ENCODE data around the gene TMEFF1. TPM values are rescaled to one million over a fixed set of nuclear protein-coding genes. Genes with fewer than 3 reads are reported as not detected.

TMEFF1 gene
- total and polyA plus RNA-seq, 12 donors, result 0.14 to 1.8 (median 0.24) TPM; not detected in 8

DNA sequence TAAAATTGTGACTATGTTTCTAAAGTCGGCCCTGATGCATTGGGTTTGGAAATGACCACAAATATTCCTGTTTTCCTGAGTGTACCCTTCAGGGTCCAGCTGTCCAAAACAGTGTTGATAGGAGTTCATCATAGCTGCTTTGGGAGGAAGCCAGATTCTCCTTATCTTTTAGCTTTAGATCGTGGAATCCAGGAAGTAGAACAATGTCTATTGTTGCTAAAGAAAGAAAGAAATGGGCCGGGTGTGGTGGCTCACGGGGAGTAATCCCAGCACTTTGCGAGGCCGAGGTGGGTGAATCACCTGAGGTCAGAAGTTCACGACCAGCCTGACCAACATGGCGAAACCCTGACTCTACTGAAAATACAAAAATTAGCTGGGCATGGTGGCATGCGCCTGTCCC, 114.4 kb downstream of the TMEFF1 start:
- Histone ChIP-seq H3K4me3 (no peak overlapping the region), H3K9me3 (replicated peaks in 1 of 3) (no peaks in the 10 kb centered on the region), H3K27me3 (no peaks in the 10 kb centered on the region), H3K27ac (no peak overlapping the region), H3K4me1 (replicated peaks in 1 of 2) (no peaks in the 10 kb centered on the region), H3K36me3 (replicated peaks in 1 of 2) (no peaks in the 10 kb centered on the region)
- no peak for DNase-seq
- intact Hi-C loops (cut with DNase I), result no loop called here
- TF ChIP-seq POLR2A (IDR thresholded peaks at IDR 0.05), result no peak
- TF ChIP-seq, protein P1, sequence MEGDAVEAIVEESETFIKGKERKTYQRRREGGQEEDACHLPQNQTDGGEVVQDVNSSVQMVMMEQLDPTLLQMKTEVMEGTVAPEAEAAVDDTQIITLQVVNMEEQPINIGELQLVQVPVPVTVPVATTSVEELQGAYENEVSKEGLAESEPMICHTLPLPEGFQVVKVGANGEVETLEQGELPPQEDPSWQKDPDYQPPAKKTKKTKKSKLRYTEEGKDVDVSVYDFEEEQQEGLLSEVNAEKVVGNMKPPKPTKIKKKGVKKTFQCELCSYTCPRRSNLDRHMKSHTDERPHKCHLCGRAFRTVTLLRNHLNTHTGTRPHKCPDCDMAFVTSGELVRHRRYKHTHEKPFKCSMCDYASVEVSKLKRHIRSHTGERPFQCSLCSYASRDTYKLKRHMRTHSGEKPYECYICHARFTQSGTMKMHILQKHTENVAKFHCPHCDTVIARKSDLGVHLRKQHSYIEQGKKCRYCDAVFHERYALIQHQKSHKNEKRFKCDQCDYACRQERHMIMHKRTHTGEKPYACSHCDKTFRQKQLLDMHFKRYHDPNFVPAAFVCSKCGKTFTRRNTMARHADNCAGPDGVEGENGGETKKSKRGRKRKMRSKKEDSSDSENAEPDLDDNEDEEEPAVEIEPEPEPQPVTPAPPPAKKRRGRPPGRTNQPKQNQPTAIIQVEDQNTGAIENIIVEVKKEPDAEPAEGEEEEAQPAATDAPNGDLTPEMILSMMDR (IDR thresholded peaks at IDR 0.05), result no peak
- 64 to 75% (median 73%) methylated on average over 9 of the region's 9 CpGs for WGBS, 4 donors

DNA sequence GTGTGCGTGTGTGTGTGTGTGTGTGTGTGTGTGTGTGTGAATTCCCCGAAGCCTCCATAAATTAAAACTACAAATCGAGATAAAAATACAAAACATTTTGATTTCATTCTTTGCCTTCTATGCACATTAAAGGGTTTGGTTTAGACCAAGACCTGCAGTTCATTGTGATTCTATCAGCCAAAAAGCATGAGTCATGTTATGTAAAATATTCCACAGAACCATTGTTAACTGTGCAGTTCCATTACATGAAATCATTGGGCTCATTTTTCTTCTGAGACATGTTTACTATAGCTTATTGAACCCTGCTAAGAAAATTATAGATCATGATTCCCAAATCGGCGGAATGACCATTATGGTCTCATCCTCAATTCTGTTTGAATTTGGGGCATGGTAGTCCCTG, 116.6 kb downstream of the TMEFF1 start:
- TF ChIP-seq, protein P1 (IDR thresholded peaks at IDR 0.05), result no peak
- no peak for TF ChIP-seq POLR2A (IDR thresholded peaks at IDR 0.05)
- WGBS, 4 donors, result 70 to 85% (median 83%) methylated on average over 5 of the region's 5 CpGs
- intact Hi-C loops (cut with DNase I), result no loop called here
- Histone ChIP-seq H3K27ac (no peak overlapping the region), H3K36me3 (replicated peaks in 1 of 2) (no peaks in the 10 kb centered on the region), H3K9me3 (replicated peaks in 1 of 3) (no peaks in the 10 kb centered on the region), H3K4me1 (replicated peaks in 1 of 2) (no peaks in the 10 kb centered on the region), H3K27me3 (no peaks in the 10 kb centered on the region), H3K4me3 (no peak overlapping the region)
- no peak for DNase-seq

DNA sequence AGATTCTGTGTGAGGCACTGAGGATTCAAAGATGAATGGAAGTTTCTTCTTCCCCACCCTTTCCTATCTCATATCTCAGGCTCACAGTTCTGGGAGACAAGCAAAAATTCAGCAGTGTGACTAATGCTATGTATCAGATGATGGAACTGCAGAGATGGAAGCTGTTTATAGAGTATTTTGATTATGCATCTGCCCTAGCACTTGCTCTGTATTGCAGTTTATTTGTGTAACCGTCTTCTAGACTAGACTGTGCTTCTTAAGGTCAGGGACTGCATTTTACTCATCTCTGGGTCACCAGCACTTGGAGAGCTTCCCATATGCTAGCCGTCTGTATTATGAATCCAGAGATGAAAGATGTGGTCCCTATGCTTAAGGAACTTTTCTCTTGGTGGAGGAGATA, 117.5 kb downstream of the TMEFF1 start:
- Histone ChIP-seq H3K9me3 (replicated peaks in 1 of 3) (no peaks in the 10 kb centered on the region), H3K36me3 (replicated peaks in 1 of 2) (no peaks in the 10 kb centered on the region), H3K27me3 (no peaks in the 10 kb centered on the region), H3K27ac (no peak overlapping the region), H3K4me1 (replicated peaks in 1 of 2) (no peaks in the 10 kb centered on the region), H3K4me3 (no peak overlapping the region)
- TF ChIP-seq POLR2A (IDR thresholded peaks at IDR 0.05), result no peak
- TF ChIP-seq, protein P1 (IDR thresholded peaks at IDR 0.05), result no peak
- DNase-seq, result peak in 3 of 7 donors; percentile 27 to 43 (median 33)
- intact Hi-C loops (cut with DNase I), result loop anchor here (10.0 kb wide), 2 partner anchors 86 to 1416 kb away; no protein-coding TSS in a partner anchor
- 21 to 34% (median 29%) methylated on average over 2 of the region's 2 CpGs for WGBS, 4 donors

DNA sequence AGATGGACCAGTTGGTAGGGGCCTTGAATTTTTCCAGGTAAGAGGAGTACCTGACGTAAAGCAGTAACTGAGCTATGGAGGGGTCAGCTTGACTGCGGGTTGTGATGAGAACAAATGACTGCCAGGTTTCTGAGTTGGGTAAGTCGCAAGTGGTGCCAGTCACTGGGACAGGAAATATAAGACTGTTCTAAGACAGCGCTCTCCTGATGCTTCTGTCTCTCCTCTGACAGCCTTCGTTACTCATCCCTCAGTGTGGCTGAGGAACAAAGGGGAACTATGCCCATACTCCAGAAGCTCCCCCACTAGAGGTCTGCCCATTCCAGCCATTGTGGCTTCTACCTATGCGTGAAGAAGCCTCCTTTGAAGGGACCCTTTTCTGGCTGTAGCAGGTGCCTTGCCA, 118.2 kb downstream of the TMEFF1 start:
- intact Hi-C loops (cut with DNase I), result loop anchor here (10.0 kb wide), 2 partner anchors 86 to 1416 kb away; no protein-coding TSS in a partner anchor
- WGBS, 4 donors, result 88 to 97% (median 94%) methylated on average over 6 of the region's 6 CpGs

More for the DNA sequence above, 118.2 kb downstream of the TMEFF1 start:
- Histone ChIP-seq H3K27me3 (no peaks in the 10 kb centered on the region), H3K9me3 (replicated peaks in 1 of 3) (no peaks in the 10 kb centered on the region), H3K36me3 (replicated peaks in 1 of 2) (no peaks in the 10 kb centered on the region), H3K27ac (no peak overlapping the region), H3K4me1 (replicated peaks in 1 of 2) (no peaks in the 10 kb centered on the region), H3K4me3 (no peak overlapping the region)
- DNase-seq, result no peak
- TF ChIP-seq POLR2A (IDR thresholded peaks at IDR 0.05), result no peak
- TF ChIP-seq, protein P1 (IDR thresholded peaks at IDR 0.05), result no peak
